Mucosa of stomach (tissue), 1 donor: ENCODE measurements around the gene MACROD2.

ENCODE experiments used
- H3K27me3 ChIP-seq: one replicate; pipeline ENCODE4 v1.7.0; 2013; ENCODE audit warnings: mild to moderate bottlenecking, low read length; ENCODE audit not compliant: control insufficient read depth, insufficient read depth
- H3K36me3 ChIP-seq: one replicate; pipeline ENCODE4 v1.7.0; 2013; ENCODE audit warnings: low read length; ENCODE audit not compliant: control insufficient read depth, insufficient read depth
- H3K4me1 ChIP-seq: one replicate; pipeline ENCODE4 v1.7.0; 2013; ENCODE audit warnings: mild to moderate bottlenecking, low read length; ENCODE audit not compliant: control insufficient read depth, insufficient read depth
- H3K4me3 ChIP-seq: one replicate; pipeline ENCODE4 v1.7.0; 2013; ENCODE audit warnings: low read length
- H3K9ac ChIP-seq: one replicate; pipeline ENCODE4 v1.7.0; 2013; ENCODE audit warnings: mild to moderate bottlenecking, low read length, moderate library complexity
- H3K9me3 ChIP-seq: one replicate; pipeline ENCODE4 v1.7.0; 2013; ENCODE audit warnings: mild to moderate bottlenecking, low read length, moderate library complexity; ENCODE audit not compliant: control insufficient read depth
- donor health status: Pancreatic carcinoma.

MACROD2 gene

GRCh38 chr20:15857173-15857784, 1862.0 kb downstream of the MACROD2 start:
- H3K4me1 ChIP-seq, result no peaks in the 10 kb centered on the region
- H3K27me3 ChIP-seq, result no peaks in the 10 kb centered on the region
- no peak overlapping the region for H3K4me3 ChIP-seq
- no peaks in the 10 kb centered on the region for H3K36me3 ChIP-seq
- H3K9ac ChIP-seq, result no peak overlapping the region
- H3K9me3 ChIP-seq, result no peaks in the 10 kb centered on the region

DNA sequence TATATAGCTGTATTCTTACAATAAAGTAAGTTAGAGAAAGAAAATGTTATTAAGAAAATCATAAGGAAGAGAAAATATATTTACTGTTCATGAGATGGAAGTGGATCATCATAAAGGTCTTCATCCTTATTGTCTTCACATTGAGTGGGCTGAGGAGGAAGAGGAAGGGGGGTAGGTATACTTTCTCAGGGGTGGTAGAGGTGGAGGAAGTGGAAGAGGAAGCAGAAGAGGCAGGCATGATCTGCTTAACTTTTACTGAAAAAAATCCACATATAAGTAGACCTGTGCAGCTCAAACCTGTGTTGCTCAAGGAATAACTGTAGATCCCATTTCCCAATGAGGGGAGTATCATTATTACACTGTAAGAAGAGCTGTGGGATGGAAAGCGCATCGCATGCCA, 1863.7 kb downstream of the MACROD2 start:
- no peaks in the 10 kb centered on the region for H3K9me3 ChIP-seq
- no peaks in the 10 kb centered on the region for H3K27me3 ChIP-seq
- no peaks in the 10 kb centered on the region for H3K4me1 ChIP-seq
- H3K4me3 ChIP-seq, result no peak overlapping the region
- H3K36me3 ChIP-seq, result no peaks in the 10 kb centered on the region
- H3K9ac ChIP-seq, result no peak overlapping the region

DNA sequence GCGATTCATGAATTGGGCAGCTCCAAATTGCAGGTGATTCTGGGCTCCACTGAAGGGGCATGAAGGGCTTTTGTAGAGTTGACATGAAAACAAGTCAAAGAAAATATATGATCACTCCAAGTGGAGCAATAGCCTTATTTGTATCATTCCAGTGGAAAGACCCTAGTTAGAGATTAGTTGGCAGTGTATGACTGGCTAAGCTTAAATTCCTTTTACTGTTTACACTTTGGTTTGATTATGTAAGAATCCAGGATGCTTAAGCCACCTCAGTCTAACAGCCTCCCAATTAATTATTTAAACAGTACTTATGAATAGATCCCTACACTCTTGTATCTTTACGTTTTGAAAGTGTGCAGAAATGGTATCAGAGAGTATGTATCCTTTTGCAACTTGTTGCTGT, 1865.5 kb downstream of the MACROD2 start:
- H3K27me3 ChIP-seq, result no peaks in the 10 kb centered on the region
- H3K36me3 ChIP-seq, result no peaks in the 10 kb centered on the region
- H3K4me1 ChIP-seq, result no peaks in the 10 kb centered on the region
- H3K9ac ChIP-seq, result no peak overlapping the region
- H3K4me3 ChIP-seq, result no peak overlapping the region
- no peaks in the 10 kb centered on the region for H3K9me3 ChIP-seq

DNA sequence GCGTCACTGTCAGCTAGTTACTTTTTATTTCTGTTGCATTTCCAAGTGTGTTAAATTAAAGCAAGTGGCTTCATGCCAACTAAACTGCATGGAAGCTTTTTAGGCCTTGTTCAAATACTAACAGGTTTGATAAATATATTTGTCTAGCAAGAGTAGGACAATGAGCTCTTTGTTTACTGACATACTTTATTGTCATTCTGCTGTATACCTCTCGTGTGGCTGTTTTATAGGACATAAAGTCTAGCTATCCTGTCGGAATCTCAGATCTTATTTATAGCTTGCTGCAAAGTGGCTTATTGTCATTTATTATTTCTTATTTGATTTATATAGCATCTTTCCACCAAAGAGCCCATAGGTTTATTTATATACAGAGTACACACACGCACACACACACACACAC, 1866.9 kb downstream of the MACROD2 start:
- Histone ChIP-seq H3K4me3 (no peak overlapping the region), H3K27me3 (no peaks in the 10 kb centered on the region)

DNA sequence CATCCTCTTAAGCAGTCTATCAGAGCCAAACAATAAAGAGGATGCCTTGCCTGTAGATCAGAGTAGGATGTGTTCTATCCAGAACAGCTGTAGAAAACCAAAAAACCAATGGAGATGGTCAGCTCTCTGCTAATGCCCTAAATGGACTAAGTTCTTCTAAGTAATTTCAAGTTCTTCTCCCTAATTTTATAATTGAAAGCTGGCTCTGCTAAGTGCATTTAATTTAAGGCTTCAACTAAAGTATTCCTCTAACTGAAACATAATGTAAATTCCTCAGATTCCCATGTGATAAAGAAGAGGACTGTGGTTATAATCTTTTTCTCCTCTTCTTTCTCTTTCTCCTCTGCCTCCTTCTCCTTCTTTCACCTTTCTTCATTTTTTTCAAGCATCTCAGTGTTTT, 1868.4 kb downstream of the MACROD2 start:
- no peaks in the 10 kb centered on the region for H3K4me1 ChIP-seq
- no peaks in the 10 kb centered on the region for H3K36me3 ChIP-seq
- H3K9ac ChIP-seq, result no peak overlapping the region
- H3K9me3 ChIP-seq, result no peaks in the 10 kb centered on the region
- no peak overlapping the region for H3K4me3 ChIP-seq
- H3K27me3 ChIP-seq, result no peaks in the 10 kb centered on the region

More for the DNA sequence above, 1866.9 kb downstream of the MACROD2 start:
- H3K4me1 ChIP-seq, result no peaks in the 10 kb centered on the region
- H3K9me3 ChIP-seq, result no peaks in the 10 kb centered on the region
- H3K9ac ChIP-seq, result no peak overlapping the region
- no peaks in the 10 kb centered on the region for H3K36me3 ChIP-seq

GRCh38 chr20:15865553-15865952, 1870.2 kb downstream of the MACROD2 start:
- no peaks in the 10 kb centered on the region for H3K4me1 ChIP-seq
- H3K27me3 ChIP-seq, result no peaks in the 10 kb centered on the region
- H3K4me3 ChIP-seq, result no peak overlapping the region
- H3K36me3 ChIP-seq, result no peaks in the 10 kb centered on the region
- H3K9me3 ChIP-seq, result no peaks in the 10 kb centered on the region
- no peak overlapping the region for H3K9ac ChIP-seq

DNA sequence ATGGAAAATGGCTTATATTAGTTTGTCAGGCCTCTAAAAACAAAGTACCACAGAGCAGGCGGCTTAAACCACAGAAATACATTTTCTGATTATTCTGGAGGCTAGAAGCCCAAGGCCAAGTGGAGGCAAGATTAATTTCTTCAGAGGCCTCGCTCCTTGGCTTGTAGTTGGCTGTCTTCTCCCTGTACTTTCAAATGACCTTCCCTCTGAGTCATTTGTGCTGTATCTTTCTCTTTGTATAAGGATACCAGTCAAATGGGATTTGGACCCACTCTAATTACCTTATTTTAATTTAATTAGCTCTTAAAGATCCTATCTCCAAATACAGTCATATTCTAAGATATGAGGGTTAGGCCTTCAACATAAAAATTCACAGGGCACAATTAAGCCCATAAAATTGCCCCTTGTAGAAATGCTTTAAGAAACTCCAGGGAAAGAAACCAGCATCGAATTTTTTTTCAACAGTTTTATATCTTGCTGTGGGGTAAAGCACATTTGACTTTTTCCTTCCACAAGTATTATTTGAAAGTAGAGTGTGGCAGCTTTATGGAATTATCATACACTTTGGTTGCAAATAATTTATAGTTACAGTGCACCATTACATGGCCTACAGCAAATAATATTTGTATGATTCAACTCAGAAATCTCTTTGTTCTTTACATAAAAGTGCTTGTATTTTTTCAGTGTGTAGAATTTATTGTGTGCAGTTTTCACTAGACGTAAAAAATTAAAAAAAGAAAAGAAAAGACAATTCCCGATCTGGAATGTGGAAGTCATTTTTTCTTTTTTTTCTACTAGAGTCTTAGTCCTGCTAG, 1871.8 kb downstream of the MACROD2 start:
- Histone ChIP-seq H3K36me3 (no peaks in the 10 kb centered on the region), H3K4me3 (no peak overlapping the region), H3K9me3 (no peaks in the 10 kb centered on the region), H3K9ac (no peak overlapping the region), H3K4me1 (no peaks in the 10 kb centered on the region), H3K27me3 (no peaks in the 10 kb centered on the region)

- Histone ChIP-seq H3K4me3 (no peak overlapping the region), H3K36me3 (no peaks in the 10 kb centered on the region), H3K27me3 (no peaks in the 10 kb centered on the region)
Observed at GRCh38 chr20:15867899-15868298, 1872.6 kb downstream of the MACROD2 start.

GRCh38 chr20:15875446-15875845, 1880.1 kb downstream of the MACROD2 start:
- H3K4me3 ChIP-seq, result no peak overlapping the region
- no peaks in the 10 kb centered on the region for H3K9me3 ChIP-seq
- no peaks in the 10 kb centered on the region for H3K4me1 ChIP-seq
- H3K27me3 ChIP-seq, result no peaks in the 10 kb centered on the region
- no peak overlapping the region for H3K9ac ChIP-seq
- H3K36me3 ChIP-seq, result no peaks in the 10 kb centered on the region

More at GRCh38 chr20:15867899-15868298, 1872.6 kb downstream of the MACROD2 start:
- Histone ChIP-seq H3K4me1 (no peaks in the 10 kb centered on the region), H3K9ac (no peak overlapping the region), H3K9me3 (no peaks in the 10 kb centered on the region)

DNA sequence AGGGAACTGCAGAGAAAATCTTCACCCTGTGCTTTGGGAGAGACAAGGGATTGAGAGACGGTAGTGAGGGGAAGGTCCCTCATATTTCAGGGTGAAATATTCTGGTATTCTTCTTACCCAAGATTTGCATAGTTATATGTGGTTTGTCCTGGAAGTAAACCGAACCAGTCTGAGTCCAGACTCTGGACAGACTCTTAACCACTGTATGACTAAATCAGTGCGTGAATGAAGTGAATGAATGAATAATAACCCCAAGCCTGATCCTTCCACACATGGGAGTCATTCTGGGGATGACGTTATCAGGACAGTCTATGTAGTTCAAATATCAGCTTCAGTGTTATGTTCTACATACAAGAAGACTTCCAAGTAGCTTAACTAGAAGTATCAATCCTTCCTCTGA, 1887.2 kb downstream of the MACROD2 start:
- no peaks in the 10 kb centered on the region for H3K27me3 ChIP-seq
- no peak overlapping the region for H3K4me3 ChIP-seq
- no peaks in the 10 kb centered on the region for H3K9me3 ChIP-seq
- H3K4me1 ChIP-seq, result no peaks in the 10 kb centered on the region
- H3K9ac ChIP-seq, result no peak overlapping the region
- no peaks in the 10 kb centered on the region for H3K36me3 ChIP-seq

DNA sequence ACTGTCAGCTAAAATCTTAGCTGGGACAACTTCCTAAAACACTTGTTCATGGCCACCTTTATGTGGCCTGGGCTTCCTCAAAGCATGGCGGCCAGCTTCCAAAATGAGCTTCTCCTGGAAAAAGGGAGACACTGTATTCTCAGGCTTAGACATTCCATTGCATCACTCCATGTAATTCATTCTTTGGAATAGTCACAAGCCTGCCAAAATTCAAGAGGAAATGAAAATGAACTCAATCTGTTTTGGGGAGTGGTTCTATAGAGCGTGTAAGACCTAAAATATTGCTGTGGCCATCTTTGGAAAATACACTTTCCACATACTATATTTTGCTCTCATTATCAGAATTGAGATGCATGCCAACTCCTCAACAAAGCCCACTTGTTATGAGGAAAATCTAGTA, 1890.9 kb downstream of the MACROD2 start:
- no peaks in the 10 kb centered on the region for H3K9me3 ChIP-seq
- H3K4me3 ChIP-seq, result no peak overlapping the region
- no peaks in the 10 kb centered on the region for H3K36me3 ChIP-seq
- no peak overlapping the region for H3K9ac ChIP-seq
- no peaks in the 10 kb centered on the region for H3K4me1 ChIP-seq
- no peaks in the 10 kb centered on the region for H3K27me3 ChIP-seq

DNA sequence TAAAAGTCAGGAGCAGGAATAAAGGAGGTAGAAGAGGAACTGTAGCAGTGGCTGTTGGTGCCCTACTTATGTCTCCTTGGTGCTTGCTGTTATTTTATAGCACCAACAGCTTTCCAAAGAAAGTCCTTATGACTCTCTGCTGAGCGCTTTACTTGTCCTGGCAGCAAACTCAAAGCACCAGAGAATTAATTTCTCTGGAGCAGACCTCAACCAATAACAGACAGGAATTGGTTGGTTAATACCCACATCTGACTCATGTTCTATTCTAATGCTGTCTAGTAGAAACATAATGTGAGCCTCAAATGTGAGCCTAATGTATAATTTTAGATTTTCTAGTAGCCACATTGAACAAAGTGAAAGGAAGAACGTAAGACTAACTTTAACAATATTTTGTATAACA, 1892.1 kb downstream of the MACROD2 start:
- Histone ChIP-seq H3K36me3 (no peaks in the 10 kb centered on the region), H3K4me1 (no peaks in the 10 kb centered on the region), H3K27me3 (no peaks in the 10 kb centered on the region), H3K9ac (no peak overlapping the region), H3K4me3 (no peak overlapping the region), H3K9me3 (no peaks in the 10 kb centered on the region)
